ENCODE measurements around the gene LIG1. TPM values are rescaled to one million over a fixed set of nuclear protein-coding genes. Genes with fewer than 3 reads are reported as not detected.

The LIG1 gene
- total RNA-seq, 1 experiment from 2014 or later = 115 TPM

GRCh38 chr19:48206397-48207093 lies 36.4 kb upstream of the LIG1 start:
- no peak overlapping the region for H4K8ac ChIP-seq (replicated peaks; ENCODE audit: insufficient read length, low read depth, low read length)
- H2AFZ ChIP-seq (ENCODE audit: low read length) = no peak overlapping the region
- H3K79me2 ChIP-seq (ENCODE audit: insufficient read depth, low read length) = no peaks in the 10 kb centered on the region
- no peak overlapping the region for H3K27ac Mint-ChIP-seq
- no peaks in the 10 kb centered on the region for H3K23me2 ChIP-seq (ENCODE audit: insufficient read length, low read depth, low read length, poor library complexity, severe bottlenecking)
- no peak overlapping the region for H2BK5ac ChIP-seq (ENCODE audit: insufficient read length, low read length)
- H3K9ac ChIP-seq (ENCODE audit: extremely low read depth, insufficient read length, low read length) = no peak overlapping the region
- H4K20me1 ChIP-seq (ENCODE audit: control insufficient read depth, insufficient read depth, insufficient read length) = no peaks in the 10 kb centered on the region
- H3K9me3 Mint-ChIP-seq = peaks cover 0 to 2% of the 10 kb centered on the region in 2 experiments; a peak in 1 of 5 replicates
- no peak overlapping the region for H3K4me3 Mint-ChIP-seq
- peaks cover 0 to 3% (median 0%) of the 10 kb centered on the region in 3 experiments; a peak in 2 of 7 replicates for H3K36me3 Mint-ChIP-seq (ENCODE audit: insufficient read depth in 1 of 3, low read depth in 3 of 3)
- no peak overlapping the region for H3K23ac ChIP-seq (ENCODE audit: insufficient read length, low read depth, low read length)
- H3K14ac ChIP-seq (ENCODE audit: insufficient read depth, low read length) = no peak overlapping the region
- H3K56ac ChIP-seq (ENCODE audit: insufficient read length, low read depth, low read length) = no peak overlapping the region
- no peak overlapping the region for H2BK12ac ChIP-seq (ENCODE audit: insufficient read length, low read depth, low read length)
- H3T11ph ChIP-seq (ENCODE audit: low read length) = no peak overlapping the region
- H3K27me3 Mint-ChIP-seq (ENCODE audit: low read depth) = peaks cover 2% of the 10 kb centered on the region; the same call in 1 of the 2 replicates
- no peak overlapping the region for H4K5ac ChIP-seq (ENCODE audit: insufficient read length, low read depth, low read length)
- no CpG with 5 or more reads among the region's 9 CpGs for whole genome bisulfite sequencing (ENCODE audit: extremely low coverage, insufficient read length, low lambda C conversion rate)
- no peak for TF ChIP-seq CTCF (conservative IDR thresholded peaks at IDR 0.05)
- no peaks in the 10 kb centered on the region for H3K27me3 ChIP-seq (ENCODE audit: insufficient read depth, low read length)
- DNase-seq = no peak
- H3K79me1 ChIP-seq (ENCODE audit: insufficient read depth, low read depth, low read length, poor library complexity, severe bottlenecking) = no peaks in the 10 kb centered on the region
- H3K27ac ChIP-seq (ENCODE audit: insufficient read length, low read depth, low read length) = no peak overlapping the region
- no peaks in the 10 kb centered on the region for H3K4me1 Mint-ChIP-seq
- 0 out of 2 replicates have a peak, but pooled peaks cover 2% of the 10 kb centered on the region for H3K4me1 ChIP-seq (ENCODE audit: insufficient read depth, low read length)
- no peak overlapping the region for H4K91ac ChIP-seq (ENCODE audit: insufficient read length, low read depth, low read length)
- no peak overlapping the region for H2BK15ac ChIP-seq (ENCODE audit: low read depth, low read length)
- H2BK120ac ChIP-seq (ENCODE audit: low read depth, low read length, poor library complexity, severe bottlenecking) = no peak overlapping the region
- no peak overlapping the region for H3K18ac ChIP-seq (ENCODE audit: insufficient read length, low read depth, low read length)
- no peak overlapping the region for H2BK20ac ChIP-seq (ENCODE audit: low read depth, low read length, poor library complexity, severe bottlenecking)
- H3K4me2 ChIP-seq (ENCODE audit: insufficient read depth, insufficient read length, low read length) = no peak overlapping the region
- no peaks in the 10 kb centered on the region for H3K9me3 ChIP-seq (ENCODE audit: control insufficient read depth, low read depth, low read length)
- H2AK5ac ChIP-seq (ENCODE audit: insufficient read length, low read length) = no peak overlapping the region
- H3K4ac ChIP-seq (ENCODE audit: low read depth, low read length) = no peak overlapping the region

Measured in H9 (cell line).